ENCODE data around the gene AMELX. TPM values are rescaled to one million over a fixed set of nuclear protein-coding genes. Genes with fewer than 3 reads are reported as not detected.

Gene AMELX
- polyA plus RNA-seq (2011; rRNA removed) (not detected in 2 replicates), polyA plus RNA-seq (2017; fragmentation: RNase III; extraction: RNeasy Plus Mini Kit Qiagen cat#74134 plus additional on column Dnase treatment) (not detected in 3 replicates), polyA minus RNA-seq (2011; rRNA and poly(A)+ RNA removed) (not detected in 2 replicates)
- not detected in 2 replicates for polyA plus RNA-seq (2012; cell fraction: cytosol; rRNA removed)
- not detected in 2 replicates for polyA plus RNA-seq (2012; cell fraction: nucleus; rRNA removed)

DNA sequence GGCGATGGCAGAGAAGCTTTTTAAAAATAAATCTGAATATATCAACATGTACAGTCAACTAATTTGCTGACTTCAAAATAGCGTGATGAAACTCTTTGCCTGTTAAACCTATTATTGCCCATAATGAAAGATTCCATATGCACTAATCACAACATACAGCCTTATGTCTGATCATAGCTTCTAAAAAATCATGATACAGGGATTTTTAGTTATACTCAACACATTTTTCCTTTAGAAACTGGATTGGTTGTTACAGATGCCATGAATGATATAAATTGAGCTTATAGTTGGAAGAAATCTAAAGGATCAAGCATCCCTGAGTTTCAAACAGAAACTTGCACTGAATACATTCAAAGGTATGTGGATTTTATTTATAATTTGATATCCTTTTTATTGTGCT is at the start of gene AMELX:
Gene AMELX (plus strand): TSS at position 301 of the 400 bp plus-strand sequence. CDS start 1,376 bp downstream, outside the sequence.
- ChIA-PET CTCF (no interaction called here), POLR2A (no interaction called here)
- 20% methylated on average over 2 of the region's 2 CpGs for WGBS (ENCODE audit: missing lambda C conversion rate)

DNA sequence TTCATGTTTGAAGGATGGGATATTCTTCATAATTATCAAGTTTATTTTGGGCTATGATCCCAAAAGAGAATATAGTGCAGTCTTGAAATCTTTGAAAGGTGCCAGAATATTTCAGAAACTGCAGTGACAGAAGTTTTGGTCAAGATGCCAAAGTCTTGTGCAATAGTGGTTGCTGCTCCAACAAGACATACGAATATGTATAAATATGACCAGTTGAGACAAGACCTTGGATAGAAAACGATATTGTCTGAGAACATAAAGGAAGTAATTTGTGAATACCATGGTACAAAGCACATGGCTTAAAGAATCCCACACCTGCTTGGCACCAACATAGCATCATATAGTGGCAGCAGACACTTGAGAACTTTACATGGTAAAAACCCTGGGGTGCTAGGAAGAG is 48.6 kb upstream of the AMELX start:
- H3K4me3 ChIP-seq = no peak overlapping the region
- no peak for ATAC-seq
- FAIRE-seq = no peak
- H3K27ac ChIP-seq = no peak overlapping the region
- WGBS (ENCODE audit: missing lambda C conversion rate) = 0% methylated on average over 2 of the region's 2 CpGs
- no peaks in the 10 kb centered on the region for H3K9me3 ChIP-seq
- POLR2A ChIA-PET = no interaction called here
- TF ChIP-seq MAZ (IDR thresholded peaks at IDR 0.05; ENCODE audit: borderline replicate concordance, low read depth, low read length) = no peak
- no peak for TF ChIP-seq RCOR1 (IDR thresholded peaks at IDR 0.05; ENCODE audit: low read depth, low read length)
- TF ChIP-seq, protein P1, sequence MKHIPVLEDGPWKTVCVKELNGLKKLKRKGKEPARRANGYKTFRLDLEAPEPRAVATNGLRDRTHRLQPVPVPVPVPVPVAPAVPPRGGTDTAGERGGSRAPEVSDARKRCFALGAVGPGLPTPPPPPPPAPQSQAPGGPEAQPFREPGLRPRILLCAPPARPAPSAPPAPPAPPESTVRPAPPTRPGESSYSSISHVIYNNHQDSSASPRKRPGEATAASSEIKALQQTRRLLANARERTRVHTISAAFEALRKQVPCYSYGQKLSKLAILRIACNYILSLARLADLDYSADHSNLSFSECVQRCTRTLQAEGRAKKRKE (CRISPR knock-in tag; IDR thresholded peaks at IDR 0.05; ENCODE audit: low read depth) = no peak
- TF ChIP-seq GATA3 (IDR thresholded peaks at IDR 0.05; ENCODE audit: borderline replicate concordance) = no peak
- TF ChIP-seq POLR2A (IDR thresholded peaks at IDR 0.05; ENCODE audit: low read length) = no peak
- TF ChIP-seq, protein P2, sequence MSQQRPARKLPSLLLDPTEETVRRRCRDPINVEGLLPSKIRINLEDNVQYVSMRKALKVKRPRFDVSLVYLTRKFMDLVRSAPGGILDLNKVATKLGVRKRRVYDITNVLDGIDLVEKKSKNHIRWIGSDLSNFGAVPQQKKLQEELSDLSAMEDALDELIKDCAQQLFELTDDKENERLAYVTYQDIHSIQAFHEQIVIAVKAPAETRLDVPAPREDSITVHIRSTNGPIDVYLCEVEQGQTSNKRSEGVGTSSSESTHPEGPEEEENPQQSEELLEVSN (IDR thresholded peaks at IDR 0.05; ENCODE audit: borderline replicate concordance, low read depth) = no peak
- TF ChIP-seq FOXS1 (CRISPR knock-in tag; IDR thresholded peaks at IDR 0.05) = no peak
- TF ChIP-seq CBX8 (IDR thresholded peaks at IDR 0.05) = no peak
- no peak for TF ChIP-seq USF2 (IDR thresholded peaks at IDR 0.05)
- TF ChIP-seq PHF8 (IDR thresholded peaks at IDR 0.05; ENCODE audit: borderline replicate concordance, low read depth) = no peak
- TF ChIP-seq RFX5 (IDR thresholded peaks at IDR 0.05) = no peak
- TF ChIP-seq ZFP36 (IDR thresholded peaks at IDR 0.05; ENCODE audit: borderline replicate concordance, partially characterized antibody) = no peak
- no peak for TF ChIP-seq HOXA7 (CRISPR knock-in tag; IDR thresholded peaks at IDR 0.05)
- no peak for TF ChIP-seq BCL3 (IDR thresholded peaks at IDR 0.05)
- TF ChIP-seq RARB (CRISPR knock-in tag; IDR thresholded peaks at IDR 0.05) = no peak
- no peaks in the 10 kb centered on the region for H3K4me1 ChIP-seq
- H3K4me2 ChIP-seq = no peak overlapping the region
- DNase-seq (ENCODE audit: low read depth in 1 of 2, low spot score in 1 of 2) = no peak
- CTCF ChIA-PET = no interaction called here

More for the DNA sequence above, at the start of gene AMELX:
- TF ChIP-seq BHLHE40 (IDR thresholded peaks at IDR 0.05; ENCODE audit: low read depth, low read length) (no peak), RFX5 (IDR thresholded peaks at IDR 0.05) (no peak), RAD21 (conservative IDR thresholded peaks at IDR 0.05 in 1 of 2, IDR thresholded peaks at IDR 0.05 in 1 of 2) (no peak), MAZ (IDR thresholded peaks at IDR 0.05; ENCODE audit: borderline replicate concordance, low read depth, low read length) (no peak), RARB (CRISPR knock-in tag; IDR thresholded peaks at IDR 0.05) (no peak), HOXB13 (CRISPR knock-in tag; IDR thresholded peaks at IDR 0.05; ENCODE audit: low read depth) (no peak), SMC3 (IDR thresholded peaks at IDR 0.05) (no peak), HOXA7 (CRISPR knock-in tag; IDR thresholded peaks at IDR 0.05) (no peak), GATA3 (IDR thresholded peaks at IDR 0.05; ENCODE audit: borderline replicate concordance) (no peak), ZC3H11A (IDR thresholded peaks at IDR 0.05) (no peak), JUN (IDR thresholded peaks at IDR 0.05) (no peak)
- TF ChIP-seq, protein P3, sequence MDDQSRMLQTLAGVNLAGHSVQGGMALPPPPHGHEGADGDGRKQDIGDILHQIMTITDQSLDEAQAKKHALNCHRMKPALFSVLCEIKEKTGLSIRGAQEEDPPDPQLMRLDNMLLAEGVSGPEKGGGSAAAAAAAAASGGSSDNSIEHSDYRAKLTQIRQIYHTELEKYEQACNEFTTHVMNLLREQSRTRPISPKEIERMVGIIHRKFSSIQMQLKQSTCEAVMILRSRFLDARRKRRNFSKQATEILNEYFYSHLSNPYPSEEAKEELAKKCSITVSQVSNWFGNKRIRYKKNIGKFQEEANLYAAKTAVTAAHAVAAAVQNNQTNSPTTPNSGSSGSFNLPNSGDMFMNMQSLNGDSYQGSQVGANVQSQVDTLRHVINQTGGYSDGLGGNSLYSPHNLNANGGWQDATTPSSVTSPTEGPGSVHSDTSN (IDR thresholded peaks at IDR 0.05) = no peak
- Histone ChIP-seq H3K9me3 (no peaks in the 10 kb centered on the region), H3K27ac (no peak within 1 kb of the TSS), H3K4me3 (no peak within 1 kb of the TSS), H3K4me1 (no peaks in the 10 kb centered on the region), H3K4me2 (no peak within 1 kb of the TSS)
- no peak for FAIRE-seq
- DNase-seq (ENCODE audit: low read depth in 1 of 2, low spot score in 1 of 2) = no peak
- no peak for ATAC-seq

Data from A549 (cell line).